HepG2 (cell line): ENCODE results near the gene IL17A. TPM values are rescaled to one million over a fixed set of nuclear protein-coding genes. Genes with fewer than 3 reads are reported as not detected.

ENCODE experiments used
- ATAC-seq: fragments of 200-7000 bp; cut with Tn5 transposase; 3 replicates; pipeline ENCODE4 v1.9.1; 2020; ENCODE audit warnings: mild to moderate bottlenecking, moderate library complexity
- BruUV-seq: library from RNA; stranded (reverse); fragments of 400-500 nt; replicated peaks from 2 replicates; lab custom pipeline; 2021; lab: Mats Ljungman, UMichigan
- CTCF ChIA-PET: fragments of 300-600 bp; formaldehyde crosslinking; extraction: SDS; loops from one replicate; lab custom pipeline; 2021; ENCODE audit warnings: low total read pairs, inconsistent platforms, low intra/inter-chr PET ratio; lab: Yijun Ruan, JAX
- POLR2A ChIA-PET: fragments of 350-600 bp; sonication (Branson Sonifier 250); formaldehyde crosslinking; loops from one replicate; lab custom pipeline; 2020; ENCODE audit warnings: antibody characterized with exemption, inconsistent platforms; lab: Yijun Ruan, JAX
- DNase-seq: peaks from one replicate; pipeline ENCODE4 v3.0.0-alpha.2; 2015; ENCODE audit warnings: low spot score
- FAIRE-seq: peaks from 3 replicates; lab custom pipeline; 2011; peaks lifted over from hg19 to GRCh38; lab: Jason Lieb, UNC
- H2AFZ ChIP-seq: one replicate; pipeline ENCODE4 v1.6.1; 2011; ENCODE audit warnings: low read length, inconsistent platforms
- H3K27ac ChIP-seq: fragments of 300-600 bp; 3 replicates; pipeline ENCODE4 v1.8.0; 2011; ENCODE audit warnings: mixed run types, mild to moderate bottlenecking, mixed read lengths, low read length, inconsistent platforms; ENCODE audit not compliant: insufficient read depth; ENCODE audit errors: extremely low read length
- H3K27me3 ChIP-seq, 2 experiments: fragments of 200-600 bp in 1 of 2; 2 replicates in 1 of 2; 3 replicates in 1 of 2; pipeline versions ENCODE4 v1.6.0 to v1.8.0; 2011; ENCODE audit warnings: low read length in 2 of 2, mild to moderate bottlenecking in 2 of 2, moderate library complexity in 2 of 2, inconsistent platforms in 1 of 2; ENCODE audit not compliant: insufficient read depth in 2 of 2, control insufficient read depth in 1 of 2
- H3K36me3 ChIP-seq, 2 experiments: fragments of 200-600 bp in 1 of 2; replicated peaks in 1 of 2; 2 replicates in 1 of 2; 3 replicates in 1 of 2; pipeline versions ENCODE4 v1.5.1 to v1.8.0; 2011; ENCODE audit warnings: low read length in 2 of 2, inconsistent platforms in 1 of 2; ENCODE audit not compliant: insufficient read depth in 2 of 2, control insufficient read depth in 1 of 2
- H3K4me1 ChIP-seq: 2 replicates; pipeline ENCODE4 v1.5.1; 2012; ENCODE audit warnings: low read length, inconsistent platforms; ENCODE audit not compliant: insufficient read depth
- H3K4me2 ChIP-seq: 2 replicates; pipeline ENCODE4 v1.6.0; 2011; ENCODE audit warnings: low read depth, low read length, inconsistent platforms
- H3K4me3 ChIP-seq, 3 experiments: fragments of 200-600 bp in 1 of 3; sonication (generic), shearing (Covaris generic) in 1 of 3; replicated peaks in 1 of 3; 2 replicates each; pipeline ENCODE4 v1.5.1; 2011 to 2016; ENCODE audit warnings: low read length in 3 of 3, inconsistent platforms in 2 of 3, low read depth in 2 of 3, mild to moderate bottlenecking in 2 of 3, control low read depth in 1 of 3, mixed read lengths in 1 of 3; ENCODE audit not compliant: insufficient read depth in 1 of 3
- H3K79me2 ChIP-seq: one replicate; pipeline ENCODE4 v1.6.1; 2011; ENCODE audit warnings: low read length, inconsistent platforms; ENCODE audit not compliant: insufficient read depth
- H3K9ac ChIP-seq: 2 replicates; pipeline ENCODE4 v1.6.0; 2011; ENCODE audit warnings: mild to moderate bottlenecking, low read depth, low read length, inconsistent platforms; ENCODE audit not compliant: insufficient read depth
- H3K9me3 ChIP-seq: 2 replicates; pipeline ENCODE4 v1.5.1; 2012; ENCODE audit warnings: mild to moderate bottlenecking, low read length
- H4K20me1 ChIP-seq: 2 replicates; pipeline ENCODE4 v1.6.0; 2011; ENCODE audit warnings: inconsistent platforms, mild to moderate bottlenecking, low read length, moderate library complexity; ENCODE audit not compliant: insufficient read depth
- IRF2 ChIP-seq: IDR thresholded peaks from 2 replicates; pipeline ENCODE4 v1.6.1; 2018; ENCODE audit warnings: missing genetic modification reagents, missing compliant biosample characterization
- MYC ChIP-seq: sonication (generic); formaldehyde crosslinking; IDR thresholded peaks from 2 replicates; pipeline ENCODE4 v1.9.0; 2021; ENCODE audit warnings: missing genetic modification reagents, borderline replicate concordance
- NFYC ChIP-seq: IDR thresholded peaks from 2 replicates; pipeline ENCODE4 v1.6.1; 2016; ENCODE audit warnings: missing genetic modification reagents, missing compliant biosample characterization
- SMYD3 ChIP-seq: sonication (generic); formaldehyde crosslinking; IDR thresholded peaks from 2 replicates; pipeline ENCODE4 v1.8.1; 2023; ENCODE audit warnings: mild to moderate bottlenecking, missing genetic modification reagents
- SNAI1 ChIP-seq: sonication (generic); formaldehyde crosslinking; IDR thresholded peaks from 2 replicates; pipeline ENCODE4 v1.5.0; 2020; ENCODE audit warnings: mild to moderate bottlenecking, missing genetic modification reagents, borderline replicate concordance
- ZFP37 ChIP-seq: sonication (generic); formaldehyde crosslinking; IDR thresholded peaks from 2 replicates; pipeline ENCODE4 v1.4.0; 2020; ENCODE audit warnings: missing genetic modification reagents, borderline replicate concordance
- ZNF607 ChIP-seq: sonication (generic); formaldehyde crosslinking; IDR thresholded peaks from 2 replicates; pipeline ENCODE4 v1.5.1; 2020; ENCODE audit warnings: missing genetic modification reagents, mild to moderate bottlenecking, borderline replicate concordance
- ZZZ3 ChIP-seq: sonication (generic); formaldehyde crosslinking; IDR thresholded peaks from 2 replicates; pipeline ENCODE4 v1.4.0; 2020; ENCODE audit warnings: missing genetic modification reagents, mild to moderate bottlenecking, borderline replicate concordance
- WGBS: methylation state at CpG from one replicate; pipeline ENCODE4 v1.1.6; 2017; ENCODE audit warnings: low lambda C conversion rate; 5-methylcytosine and 5-hydroxymethylcytosine counted together
- in situ Hi-C: cut with HindIII; loops from 2 replicates; pipeline ENCODE4 v1.10.0; 2017; ENCODE audit warnings: low pct_unique_long_range_greater_than_20kb; ENCODE audit not compliant: extremely low pct_ligation_motif_present
- intact Hi-C: fragments of 100-400 bp; cut with micrococcal nuclease; formaldehyde crosslinking; loops from one replicate; pipeline ENCODE4 v1.10.0; 2022; ENCODE audit not compliant: unreplicated experiment
- polyA plus RNA-seq, 8 experiments: library from polyadenylated mRNA; depleted of rRNA in 3 of 8; stranded (reverse) in 7 of 8; unstranded in 1 of 8; fragments of >200 nt; fragmentation: Illumina TruSeq in 4 of 8; extraction: Trizol in 4 of 8; gene quantifications; 2 replicates each; pipeline versions ENCODE4 v1.2.1 to v1.2.3, GENCODE V29; 2011 to 2016; ENCODE audit warnings: low read depth in 4 of 8, missing spikeins in 1 of 8, mixed read lengths in 1 of 8; ENCODE audit not compliant: insufficient read depth in 1 of 8
- total RNA-seq, 5 experiments: library from RNA; depleted of rRNA; stranded (reverse); fragments of >200 nt; fragmentation: Illumina TruSeq; extraction: Trizol; gene quantifications; 2 replicates each; pipeline ENCODE4 v1.2.3, GENCODE V29; 2016; ENCODE audit warnings: low read depth in 1 of 5
- TF ChIP-seq, protein P1 (sequence below): sonication (generic); formaldehyde crosslinking; IDR thresholded peaks from 2 replicates; pipeline ENCODE4 v1.5.0; 2020; ENCODE audit warnings: missing genetic modification reagents
- TF ChIP-seq, protein P2 (sequence below): sonication (generic); formaldehyde crosslinking; IDR thresholded peaks from 2 replicates; pipeline ENCODE4 v1.5.1; 2020; ENCODE audit warnings: mild to moderate bottlenecking, missing genetic modification reagents, moderate library complexity

The IL17A gene
- total and polyA plus RNA-seq, 2 of the 13 experiments (the other 11 are each of a cell fraction or from before 2014, with no cell fraction given), result not detected

DNA sequence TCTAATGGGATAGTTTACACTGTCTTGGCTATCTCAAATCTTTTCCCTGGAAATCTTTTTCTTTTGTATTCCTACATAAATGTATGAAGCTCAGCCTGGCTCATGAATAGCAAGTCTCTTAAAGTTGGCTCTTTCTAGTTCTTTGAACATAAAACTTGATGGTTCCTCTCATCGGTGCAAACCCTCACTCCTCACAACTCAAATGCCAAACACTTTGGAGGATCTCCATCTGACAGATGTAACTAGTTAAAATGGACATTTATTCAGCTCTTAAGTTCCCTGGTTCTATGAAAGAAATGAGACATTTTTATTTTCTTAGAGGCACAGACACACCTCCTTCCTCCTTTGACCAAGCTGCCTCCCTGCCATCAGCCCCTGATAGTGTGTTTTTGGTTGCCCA lies 43.6 kb upstream of the IL17A start:
- H3K9me3 ChIP-seq, result no peaks in the 10 kb centered on the region
- H3K4me1 ChIP-seq, result no peaks in the 10 kb centered on the region
- H3K4me3 ChIP-seq, result no peak overlapping the region
- peaks cover 0 to 30% of the 10 kb centered on the region in 2 experiments; a peak in 3 of 5 replicates for H3K27me3 ChIP-seq
- H3K9ac ChIP-seq, result no peak overlapping the region
- ChIA-PET CTCF (no interaction called here), POLR2A (no interaction called here)
- WGBS, result 3% methylated on average over 1 of the region's 1 CpG
- no TSS peak for BruUV-seq
- TF ChIP-seq ZFP37 (CRISPR knock-in tag), result no peak
- TF ChIP-seq, protein P1, sequence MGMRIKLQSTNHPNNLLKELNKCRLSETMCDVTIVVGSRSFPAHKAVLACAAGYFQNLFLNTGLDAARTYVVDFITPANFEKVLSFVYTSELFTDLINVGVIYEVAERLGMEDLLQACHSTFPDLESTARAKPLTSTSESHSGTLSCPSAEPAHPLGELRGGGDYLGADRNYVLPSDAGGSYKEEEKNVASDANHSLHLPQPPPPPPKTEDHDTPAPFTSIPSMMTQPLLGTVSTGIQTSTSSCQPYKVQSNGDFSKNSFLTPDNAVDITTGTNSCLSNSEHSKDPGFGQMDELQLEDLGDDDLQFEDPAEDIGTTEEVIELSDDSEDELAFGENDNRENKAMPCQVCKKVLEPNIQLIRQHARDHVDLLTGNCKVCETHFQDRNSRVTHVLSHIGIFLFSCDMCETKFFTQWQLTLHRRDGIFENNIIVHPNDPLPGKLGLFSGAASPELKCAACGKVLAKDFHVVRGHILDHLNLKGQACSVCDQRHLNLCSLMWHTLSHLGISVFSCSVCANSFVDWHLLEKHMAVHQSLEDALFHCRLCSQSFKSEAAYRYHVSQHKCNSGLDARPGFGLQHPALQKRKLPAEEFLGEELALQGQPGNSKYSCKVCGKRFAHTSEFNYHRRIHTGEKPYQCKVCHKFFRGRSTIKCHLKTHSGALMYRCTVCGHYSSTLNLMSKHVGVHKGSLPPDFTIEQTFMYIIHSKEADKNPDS, result no peak
- no peak for TF ChIP-seq ZZZ3 (CRISPR knock-in tag)
- no peak overlapping the region for H3K4me2 ChIP-seq
- no peak for FAIRE-seq
- intact Hi-C loops (loop anchor here (5.0 kb wide), 1 partner anchor 1780 kb away; no protein-coding TSS in a partner anchor), in situ Hi-C loops (no loop called here)
- no peak for DNase-seq
- H3K79me2 ChIP-seq, result no peaks in the 10 kb centered on the region
- no peak overlapping the region for H3K27ac ChIP-seq
- no peak overlapping the region for H2AFZ ChIP-seq
- H4K20me1 ChIP-seq, result no peaks in the 10 kb centered on the region
- H3K36me3 ChIP-seq, result no peaks in the 10 kb centered on the region
- no peak for ATAC-seq

DNA sequence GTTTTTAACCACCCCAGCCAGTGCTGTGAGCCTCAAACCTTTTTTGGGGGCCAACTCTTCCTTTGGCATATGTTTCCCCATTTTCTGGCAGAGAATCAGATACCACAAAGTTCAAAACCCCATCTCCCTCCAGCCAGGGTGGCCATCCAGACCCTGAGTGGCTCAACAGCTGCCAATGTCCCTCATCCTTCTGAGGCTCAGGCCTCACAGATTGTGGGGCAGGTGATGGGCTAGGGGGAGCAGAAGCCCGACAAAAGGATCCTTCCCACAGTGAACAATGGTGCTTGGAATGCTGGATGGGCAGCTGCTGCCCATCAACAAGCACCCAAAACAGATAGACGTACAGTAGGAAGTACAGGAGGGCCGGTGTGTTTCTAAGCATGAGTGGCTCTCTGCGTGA lies 42.6 kb upstream of the IL17A start:
- Histone ChIP-seq H3K9me3 (no peaks in the 10 kb centered on the region), H3K4me1 (no peaks in the 10 kb centered on the region), H3K27ac (no peak overlapping the region), H3K79me2 (no peaks in the 10 kb centered on the region), H3K4me3 (no peak overlapping the region), H3K4me2 (no peak overlapping the region), H3K9ac (no peak overlapping the region), H2AFZ (no peak overlapping the region), H4K20me1 (no peaks in the 10 kb centered on the region), H3K27me3 (peaks cover 0 to 26% of the 10 kb centered on the region in 2 experiments; a peak in 3 of 5 replicates), H3K36me3 (no peaks in the 10 kb centered on the region)
- no peak for ATAC-seq
- ChIA-PET POLR2A (no interaction called here), CTCF (no interaction called here)
- intact Hi-C loops, result loop anchor here (5.0 kb wide), 1 partner anchor 1781 kb away; no protein-coding TSS in a partner anchor
- DNase-seq, result no peak
- WGBS, result 27% methylated on average over 4 of the region's 4 CpGs
- BruUV-seq, result no TSS peak
- in situ Hi-C loops, result no loop called here
- no peak for FAIRE-seq
- TF ChIP-seq MYC (no peak), NFYC (CRISPR knock-in tag) (no peak), SNAI1 (no peak), SMYD3 (no peak), ZNF607 (no peak), ZZZ3 (CRISPR knock-in tag) (no peak), IRF2 (CRISPR knock-in tag) (no peak)
- TF ChIP-seq, protein P2, sequence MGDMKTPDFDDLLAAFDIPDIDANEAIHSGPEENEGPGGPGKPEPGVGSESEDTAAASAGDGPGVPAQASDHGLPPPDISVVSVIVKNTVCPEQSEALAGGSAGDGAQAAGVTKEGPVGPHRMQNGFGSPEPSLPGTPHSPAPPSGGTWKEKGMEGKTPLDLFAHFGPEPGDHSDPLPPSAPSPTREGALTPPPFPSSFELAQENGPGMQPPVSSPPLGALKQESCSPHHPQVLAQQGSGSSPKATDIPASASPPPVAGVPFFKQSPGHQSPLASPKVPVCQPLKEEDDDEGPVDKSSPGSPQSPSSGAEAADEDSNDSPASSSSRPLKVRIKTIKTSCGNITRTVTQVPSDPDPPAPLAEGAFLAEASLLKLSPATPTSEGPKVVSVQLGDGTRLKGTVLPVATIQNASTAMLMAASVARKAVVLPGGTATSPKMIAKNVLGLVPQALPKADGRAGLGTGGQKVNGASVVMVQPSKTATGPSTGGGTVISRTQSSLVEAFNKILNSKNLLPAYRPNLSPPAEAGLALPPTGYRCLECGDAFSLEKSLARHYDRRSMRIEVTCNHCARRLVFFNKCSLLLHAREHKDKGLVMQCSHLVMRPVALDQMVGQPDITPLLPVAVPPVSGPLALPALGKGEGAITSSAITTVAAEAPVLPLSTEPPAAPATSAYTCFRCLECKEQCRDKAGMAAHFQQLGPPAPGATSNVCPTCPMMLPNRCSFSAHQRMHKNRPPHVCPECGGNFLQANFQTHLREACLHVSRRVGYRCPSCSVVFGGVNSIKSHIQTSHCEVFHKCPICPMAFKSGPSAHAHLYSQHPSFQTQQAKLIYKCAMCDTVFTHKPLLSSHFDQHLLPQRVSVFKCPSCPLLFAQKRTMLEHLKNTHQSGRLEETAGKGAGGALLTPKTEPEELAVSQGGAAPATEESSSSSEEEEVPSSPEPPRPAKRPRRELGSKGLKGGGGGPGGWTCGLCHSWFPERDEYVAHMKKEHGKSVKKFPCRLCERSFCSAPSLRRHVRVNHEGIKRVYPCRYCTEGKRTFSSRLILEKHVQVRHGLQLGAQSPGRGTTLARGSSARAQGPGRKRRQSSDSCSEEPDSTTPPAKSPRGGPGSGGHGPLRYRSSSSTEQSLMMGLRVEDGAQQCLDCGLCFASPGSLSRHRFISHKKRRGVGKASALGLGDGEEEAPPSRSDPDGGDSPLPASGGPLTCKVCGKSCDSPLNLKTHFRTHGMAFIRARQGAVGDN (CRISPR knock-in tag), result no peak
